22Rv1 (cell line): ENCODE measurements around the gene OLFM2.
"Not testable (repeated sequence)": the region's sequence is repeated elsewhere in the genome, so short reads cannot be mapped to it uniquely, and the experiment has no call there.

ENCODE experiments used
- H3K27ac ChIP-seq: fragments of 450-650 bp; 2 replicates; pipeline ENCODE4 v1.5.1; 2017
- CTCF ChIP-seq: fragments of 450-650 bp; IDR thresholded peaks from 2 replicates; pipeline ENCODE4 v1.5.1; 2017; ENCODE audit warnings: mild to moderate bottlenecking
- ZFX ChIP-seq: fragments of 450-650 bp; IDR thresholded peaks from 2 replicates; pipeline ENCODE4 v1.6.1; 2017; ENCODE audit warnings: antibody characterized with exemption, borderline replicate concordance

Gene OLFM2

GRCh38 chr19:9850235-9850959, 85.9 kb downstream of the OLFM2 start:
- H3K27ac ChIP-seq: no peak overlapping the region
- TF ChIP-seq ZFX (no peak), CTCF (no peak)

DNA sequence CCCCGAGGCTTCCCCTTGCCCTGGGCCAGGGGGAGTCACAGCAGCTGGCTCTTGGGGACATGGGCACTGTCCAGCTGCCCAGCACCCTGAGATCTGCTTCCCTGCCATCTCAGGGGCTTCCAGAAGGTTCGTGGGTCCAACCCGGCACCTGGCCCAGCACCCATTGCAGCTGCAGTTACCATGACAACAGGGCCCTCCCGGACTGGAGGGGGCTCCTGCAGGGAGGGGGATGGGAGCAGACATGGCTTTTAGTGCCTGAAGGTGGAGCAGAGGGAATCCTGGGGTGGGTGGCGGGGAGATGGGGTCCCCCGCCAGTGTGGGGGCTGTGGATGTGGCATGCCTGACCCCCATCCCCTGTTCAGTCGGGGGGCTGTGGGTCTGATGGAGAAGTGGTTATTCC, 86.5 kb downstream of the OLFM2 start:
- H3K27ac ChIP-seq: no peak overlapping the region
- TF ChIP-seq CTCF (no peak), ZFX (no peak)

DNA sequence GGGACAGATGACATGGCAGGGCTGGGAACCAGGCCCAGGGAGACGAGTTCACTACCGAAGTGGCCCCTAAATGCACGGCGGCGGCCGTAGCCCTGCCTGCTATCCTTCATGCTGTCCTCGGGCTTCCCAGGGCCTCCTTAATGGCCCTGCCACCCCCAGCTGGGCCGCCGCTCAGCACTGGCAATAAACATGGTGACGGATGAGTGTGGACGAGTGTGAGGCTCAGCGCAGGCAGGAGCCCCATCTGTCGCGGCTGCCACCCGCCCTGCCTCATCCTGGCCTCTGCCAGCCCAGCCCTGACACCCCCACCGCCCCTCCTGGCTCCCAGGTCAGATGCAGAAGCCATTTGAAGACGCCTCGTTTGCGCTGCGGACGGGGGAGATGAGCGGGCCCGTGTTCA, 87.6 kb downstream of the OLFM2 start:
- H3K27ac ChIP-seq: no peak overlapping the region
- TF ChIP-seq ZFX (no peak), CTCF (no peak)

- H3K27ac ChIP-seq: no peak overlapping the region
- TF ChIP-seq CTCF (peak; percentile 72), ZFX (no peak)
Measured at GRCh38 chr19:9848060-9848459, 88.3 kb downstream of the OLFM2 start.

GRCh38 chr19:9847087-9847671, 89.1 kb downstream of the OLFM2 start:
- no peak for TF ChIP-seq ZFX
- TF ChIP-seq CTCF: peak; percentile 49
- no peak overlapping the region for H3K27ac ChIP-seq

- not testable (repeated sequence) for H3K27ac ChIP-seq
Measured at GRCh38 chr19:9843626-9844273, 92.6 kb downstream of the OLFM2 start.

DNA sequence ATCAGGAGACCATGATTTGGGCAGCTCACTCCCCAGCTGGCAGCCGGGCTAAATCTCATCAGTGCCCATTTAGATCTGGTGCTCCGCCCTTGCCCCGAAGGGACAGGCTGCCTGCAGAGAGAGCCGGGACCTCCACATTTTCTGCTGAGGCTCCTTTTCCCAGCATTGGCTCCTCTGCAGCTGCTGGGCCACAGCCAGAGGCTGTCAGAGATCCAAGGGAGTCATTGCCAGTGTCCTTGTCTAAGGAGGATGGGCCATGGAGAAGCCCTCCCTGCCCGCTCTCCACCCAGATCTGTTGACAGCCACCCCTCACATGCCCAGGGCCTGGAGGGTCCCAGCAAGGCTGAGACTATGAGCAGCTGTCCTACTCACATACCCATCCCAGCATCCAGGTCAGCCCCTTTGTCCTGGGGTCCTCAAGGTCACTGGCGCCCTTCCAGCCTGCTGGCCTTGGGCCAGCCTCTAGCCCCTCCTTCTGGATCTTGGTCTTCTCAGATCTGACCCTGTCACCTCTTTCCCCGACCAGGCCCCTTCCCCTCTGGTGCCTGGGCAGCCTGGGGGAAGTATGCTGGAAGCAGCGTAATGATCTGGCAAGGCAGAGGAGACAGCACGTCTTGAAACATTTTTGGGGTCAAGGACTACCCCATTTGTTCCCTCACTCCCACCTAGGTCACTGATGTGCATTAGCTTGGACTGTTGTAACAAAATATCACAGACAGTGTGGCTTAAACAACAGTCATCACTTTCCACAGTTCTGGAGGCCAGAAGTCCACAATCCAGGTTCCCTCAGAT, 93.3 kb downstream of the OLFM2 start:
- H3K27ac ChIP-seq: no peak overlapping the region
- no peak for TF ChIP-seq ZFX
- TF ChIP-seq CTCF: no peak
